KMS-11 (cell line): ENCODE results near the gene DDI2.

Source experiments
- H2AFZ ChIP-seq: fragments of 200-600 bp; sonication (generic); 2 replicates; pipeline ENCODE4 v1.6.1; 2016; ENCODE audit warnings: antibody characterized with exemption, mixed run types, low read depth
- H3K27ac ChIP-seq: fragments of 200-600 bp; sonication (generic); 2 replicates; pipeline ENCODE4 v1.6.1; 2016; ENCODE audit warnings: mild to moderate bottlenecking, mixed run types
- H3K27me3 ChIP-seq: fragments of 200-600 bp; sonication (generic); 2 replicates; pipeline ENCODE4 v1.6.1; 2017; ENCODE audit warnings: mild to moderate bottlenecking, low read depth, mixed run types, moderate library complexity; ENCODE audit not compliant: insufficient read depth
- H3K36me3 ChIP-seq: fragments of 200-600 bp; sonication (generic); 2 replicates; pipeline ENCODE4 v1.6.1; 2017; ENCODE audit warnings: mild to moderate bottlenecking, mixed run types; ENCODE audit not compliant: insufficient read depth
- H3K4me1 ChIP-seq: fragments of 200-600 bp; sonication (generic); 2 replicates; pipeline ENCODE4 v1.6.1; 2016; ENCODE audit warnings: mild to moderate bottlenecking, low read depth, mixed run types; ENCODE audit not compliant: poor library complexity, severe bottlenecking
- H3K4me2 ChIP-seq: fragments of 200-600 bp; sonication (generic); 2 replicates; pipeline ENCODE4 v1.7.0; 2016; ENCODE audit warnings: mild to moderate bottlenecking, mixed run types
- H3K4me3 ChIP-seq: fragments of 200-600 bp; sonication (generic); IDR thresholded peaks from 2 replicates; pipeline ENCODE4 v1.6.1; 2017; ENCODE audit warnings: low read depth, low read length, mixed read lengths; ENCODE audit not compliant: insufficient read depth
- H3K79me2 ChIP-seq: fragments of 200-600 bp; sonication (generic); 2 replicates; pipeline ENCODE4 v1.6.1; 2016; ENCODE audit warnings: low read depth, mixed run types; ENCODE audit not compliant: insufficient read depth
- H3K9ac ChIP-seq: fragments of 200-600 bp; sonication (generic); 2 replicates; pipeline ENCODE4 v1.6.1; 2016; ENCODE audit warnings: mild to moderate bottlenecking, mixed run types
- H4K20me1 ChIP-seq: fragments of 200-600 bp; sonication (generic); 2 replicates; pipeline ENCODE4 v1.6.1; 2016; ENCODE audit warnings: mild to moderate bottlenecking, mixed run types; ENCODE audit not compliant: insufficient read depth
- TF ChIP-seq, protein P1 (sequence below): fragments of 200-600 bp; sonication (generic); conservative IDR thresholded peaks from 2 replicates; pipeline ENCODE4 v1.6.1; 2017; ENCODE audit warnings: low read depth, mild to moderate bottlenecking, antibody characterized with exemption, low read length, moderate library complexity, mixed read lengths

The DDI2 gene

DNA sequence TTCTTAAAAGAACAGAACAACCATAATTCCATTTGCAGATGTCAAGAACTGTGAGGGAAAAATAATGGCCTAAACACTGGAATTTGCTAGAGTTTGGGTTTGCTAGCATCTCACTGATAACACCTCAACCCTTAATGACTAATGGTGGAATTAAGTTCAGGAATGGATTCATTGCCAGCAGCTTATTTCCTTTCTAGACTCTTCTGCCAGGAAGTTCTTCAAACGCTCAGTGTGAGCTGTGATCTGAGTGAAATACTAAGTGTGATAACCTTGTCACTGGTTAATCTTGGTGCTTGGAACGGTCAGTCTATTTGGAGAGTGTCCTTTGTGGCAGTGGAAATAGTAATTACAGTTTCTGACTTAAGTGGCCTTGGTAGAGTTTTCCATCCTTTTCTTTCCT lies 45.2 kb downstream of the DDI2 start:
- no peak overlapping the region for H3K27ac ChIP-seq
- H3K4me3 ChIP-seq: no peak overlapping the region
- H3K36me3 ChIP-seq: peaks cover 15% of the 10 kb centered on the region; the same call in 1 of the 2 replicates
- H3K27me3 ChIP-seq: no peaks in the 10 kb centered on the region
- peaks cover 4% of the 10 kb centered on the region; the same call in 1 of the 2 replicates for H4K20me1 ChIP-seq
- H3K4me2 ChIP-seq: no peak overlapping the region
- H3K79me2 ChIP-seq: no peaks in the 10 kb centered on the region
- no peak overlapping the region for H2AFZ ChIP-seq
- TF ChIP-seq, protein P1, sequence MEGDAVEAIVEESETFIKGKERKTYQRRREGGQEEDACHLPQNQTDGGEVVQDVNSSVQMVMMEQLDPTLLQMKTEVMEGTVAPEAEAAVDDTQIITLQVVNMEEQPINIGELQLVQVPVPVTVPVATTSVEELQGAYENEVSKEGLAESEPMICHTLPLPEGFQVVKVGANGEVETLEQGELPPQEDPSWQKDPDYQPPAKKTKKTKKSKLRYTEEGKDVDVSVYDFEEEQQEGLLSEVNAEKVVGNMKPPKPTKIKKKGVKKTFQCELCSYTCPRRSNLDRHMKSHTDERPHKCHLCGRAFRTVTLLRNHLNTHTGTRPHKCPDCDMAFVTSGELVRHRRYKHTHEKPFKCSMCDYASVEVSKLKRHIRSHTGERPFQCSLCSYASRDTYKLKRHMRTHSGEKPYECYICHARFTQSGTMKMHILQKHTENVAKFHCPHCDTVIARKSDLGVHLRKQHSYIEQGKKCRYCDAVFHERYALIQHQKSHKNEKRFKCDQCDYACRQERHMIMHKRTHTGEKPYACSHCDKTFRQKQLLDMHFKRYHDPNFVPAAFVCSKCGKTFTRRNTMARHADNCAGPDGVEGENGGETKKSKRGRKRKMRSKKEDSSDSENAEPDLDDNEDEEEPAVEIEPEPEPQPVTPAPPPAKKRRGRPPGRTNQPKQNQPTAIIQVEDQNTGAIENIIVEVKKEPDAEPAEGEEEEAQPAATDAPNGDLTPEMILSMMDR: no peak
- H3K9ac ChIP-seq: no peak overlapping the region
- no peaks in the 10 kb centered on the region for H3K4me1 ChIP-seq

DNA sequence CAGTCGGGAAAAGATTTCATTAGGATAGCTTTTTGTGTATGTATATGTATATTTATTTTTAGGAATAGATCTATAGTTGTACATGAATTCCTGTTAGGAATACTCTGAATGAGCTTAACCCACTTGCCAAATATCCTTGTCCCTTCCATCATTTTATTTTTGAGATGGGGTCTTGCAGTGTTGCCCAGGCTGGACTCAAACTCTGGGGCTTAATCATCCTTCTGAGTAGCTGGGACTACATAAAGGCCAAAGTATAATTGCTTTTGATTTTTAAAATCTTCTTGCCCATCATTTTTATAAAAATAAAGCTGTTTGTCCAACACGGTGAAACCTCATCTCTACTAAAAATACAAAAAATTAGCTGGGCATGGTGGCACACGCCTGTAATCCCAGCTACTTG lies 46.7 kb downstream of the DDI2 start:
- H3K79me2 ChIP-seq: no peaks in the 10 kb centered on the region

DNA sequence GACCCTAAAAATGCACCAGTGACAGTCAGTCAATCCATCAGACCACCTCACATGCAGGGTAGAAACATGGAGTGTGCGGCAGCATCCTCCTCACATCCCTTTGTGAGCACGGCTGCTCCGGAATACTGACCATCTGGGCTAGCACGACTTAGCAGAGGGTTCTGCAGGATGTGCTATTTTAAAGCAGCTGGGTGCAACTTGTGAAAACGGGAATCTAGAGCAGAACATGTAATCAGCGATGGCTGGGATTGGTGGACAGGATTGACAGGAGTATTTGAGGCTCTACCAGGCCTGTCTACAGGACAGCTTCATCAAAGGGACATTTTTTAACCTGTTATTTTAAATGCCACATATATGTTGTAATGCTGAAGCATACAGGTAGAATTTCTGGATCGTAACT lies 50.1 kb downstream of the DDI2 start:
- Histone ChIP-seq H3K27me3 (no peaks in the 10 kb centered on the region), H3K79me2 (no peaks in the 10 kb centered on the region), H3K9ac (no peak overlapping the region), H3K27ac (no peak overlapping the region), H3K36me3 (no peaks in the 10 kb centered on the region), H3K4me1 (no peaks in the 10 kb centered on the region), H3K4me2 (no peak overlapping the region), H4K20me1 (no peaks in the 10 kb centered on the region), H3K4me3 (no peak overlapping the region), H2AFZ (no peak overlapping the region)
- TF ChIP-seq, protein P1: no peak

More for the DNA sequence above, 46.7 kb downstream of the DDI2 start:
- Histone ChIP-seq H3K4me3 (no peak overlapping the region), H3K9ac (no peak overlapping the region), H3K36me3 (peaks cover 11% of the 10 kb centered on the region; the same call in 1 of the 2 replicates), H3K4me1 (no peaks in the 10 kb centered on the region), H2AFZ (no peak overlapping the region), H3K27ac (no peak overlapping the region), H3K27me3 (no peaks in the 10 kb centered on the region), H3K4me2 (no peak overlapping the region), H4K20me1 (peaks cover 2% of the 10 kb centered on the region; the same call in 1 of the 2 replicates)
- TF ChIP-seq, protein P1: no peak

DNA sequence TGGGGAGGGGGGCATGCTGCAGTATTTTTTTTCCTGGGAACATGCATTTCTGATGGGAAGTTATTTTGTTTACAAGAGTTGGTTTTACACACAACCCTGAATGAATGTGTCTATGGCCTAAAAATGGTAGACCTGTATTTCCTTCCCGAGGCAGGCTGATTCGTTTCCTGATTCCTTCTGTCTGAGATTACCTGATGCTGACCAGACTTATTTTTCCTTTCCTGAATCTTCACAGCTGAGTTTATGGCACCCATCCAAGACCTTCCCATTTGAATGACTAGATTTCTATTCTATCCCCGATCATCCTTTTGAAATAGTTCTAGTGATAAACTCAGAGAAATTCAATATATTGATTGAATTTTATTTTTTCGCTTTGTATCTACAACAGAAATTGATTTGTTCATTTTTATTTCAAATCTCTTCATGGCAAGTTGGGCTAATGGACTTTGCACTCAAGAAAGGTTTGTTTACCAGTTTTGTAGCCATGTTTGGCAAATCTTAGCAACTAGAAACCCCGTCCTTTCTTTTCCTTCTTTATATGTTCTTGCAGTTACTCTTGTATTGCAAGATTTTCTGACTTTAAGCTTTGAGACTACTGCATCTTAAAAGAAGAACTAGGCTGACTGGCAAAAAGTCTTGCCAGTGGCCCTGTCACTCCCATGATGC lies 51.0 kb downstream of the DDI2 start:
- Histone ChIP-seq H2AFZ (no peak overlapping the region), H3K4me2 (no peak overlapping the region), H3K4me1 (no peaks in the 10 kb centered on the region), H3K9ac (no peak overlapping the region), H3K27ac (no peak overlapping the region), H3K4me3 (no peak overlapping the region), H4K20me1 (no peaks in the 10 kb centered on the region), H3K79me2 (no peaks in the 10 kb centered on the region), H3K27me3 (no peaks in the 10 kb centered on the region), H3K36me3 (no peaks in the 10 kb centered on the region)
- TF ChIP-seq, protein P1: no peak
